Panc1 (cell line): ENCODE data around the gene TEAD2.

Source experiments
- POLR2AphosphoS5 ChIP-seq: IDR thresholded peaks from 2 replicates; pipeline ENCODE4 v1.6.1; 2012; ENCODE audit warnings: mild to moderate bottlenecking, low read depth, low read length, moderate library complexity
- TCF7L2 ChIP-seq: IDR thresholded peaks from 2 replicates; pipeline ENCODE4 v1.6.1; 2011; ENCODE audit warnings: mild to moderate bottlenecking, low read depth, low read length, inconsistent platforms
- TF ChIP-seq, protein P1 (sequence below): fragments of 450-650 bp; IDR thresholded peaks from 2 replicates; pipeline ENCODE4 v1.5.1; 2017; ENCODE audit warnings: mild to moderate bottlenecking
- TF ChIP-seq, protein P2 (sequence below), 2 experiments: IDR thresholded peaks; 2 replicates each; pipeline ENCODE4 v1.6.1; 2011 to 2012; ENCODE audit warnings: low read depth in 2 of 2, control low read depth in 1 of 2, low read length in 1 of 2, mild to moderate bottlenecking in 1 of 2, moderate library complexity in 1 of 2; ENCODE audit not compliant: insufficient read depth in 1 of 2

DNA sequence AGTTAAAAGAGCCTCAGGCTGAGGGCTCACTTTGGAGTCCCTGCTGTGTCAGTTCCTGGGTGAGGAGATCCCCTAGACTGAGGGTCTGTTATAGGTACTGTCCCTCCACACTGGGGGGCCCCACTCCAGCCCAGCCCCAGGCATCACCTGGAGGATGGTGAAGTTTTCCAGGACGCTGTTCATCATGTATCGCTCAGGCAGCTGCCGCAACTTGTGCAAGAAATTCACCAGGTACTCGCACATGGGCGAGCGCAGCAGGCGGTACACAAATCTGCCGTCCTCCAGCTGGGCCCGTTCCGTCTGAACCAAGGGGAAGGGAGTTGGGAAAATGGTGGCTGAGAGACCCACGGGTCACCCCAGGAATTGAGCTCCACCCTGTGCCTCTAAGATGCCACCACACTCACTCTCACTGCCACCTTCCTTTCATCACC lies 19.9 kb downstream of the TEAD2 start:
- TF ChIP-seq POLR2AphosphoS5: no peak
- TF ChIP-seq, protein P1, sequence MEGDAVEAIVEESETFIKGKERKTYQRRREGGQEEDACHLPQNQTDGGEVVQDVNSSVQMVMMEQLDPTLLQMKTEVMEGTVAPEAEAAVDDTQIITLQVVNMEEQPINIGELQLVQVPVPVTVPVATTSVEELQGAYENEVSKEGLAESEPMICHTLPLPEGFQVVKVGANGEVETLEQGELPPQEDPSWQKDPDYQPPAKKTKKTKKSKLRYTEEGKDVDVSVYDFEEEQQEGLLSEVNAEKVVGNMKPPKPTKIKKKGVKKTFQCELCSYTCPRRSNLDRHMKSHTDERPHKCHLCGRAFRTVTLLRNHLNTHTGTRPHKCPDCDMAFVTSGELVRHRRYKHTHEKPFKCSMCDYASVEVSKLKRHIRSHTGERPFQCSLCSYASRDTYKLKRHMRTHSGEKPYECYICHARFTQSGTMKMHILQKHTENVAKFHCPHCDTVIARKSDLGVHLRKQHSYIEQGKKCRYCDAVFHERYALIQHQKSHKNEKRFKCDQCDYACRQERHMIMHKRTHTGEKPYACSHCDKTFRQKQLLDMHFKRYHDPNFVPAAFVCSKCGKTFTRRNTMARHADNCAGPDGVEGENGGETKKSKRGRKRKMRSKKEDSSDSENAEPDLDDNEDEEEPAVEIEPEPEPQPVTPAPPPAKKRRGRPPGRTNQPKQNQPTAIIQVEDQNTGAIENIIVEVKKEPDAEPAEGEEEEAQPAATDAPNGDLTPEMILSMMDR: no peak
- TF ChIP-seq, protein P2, sequence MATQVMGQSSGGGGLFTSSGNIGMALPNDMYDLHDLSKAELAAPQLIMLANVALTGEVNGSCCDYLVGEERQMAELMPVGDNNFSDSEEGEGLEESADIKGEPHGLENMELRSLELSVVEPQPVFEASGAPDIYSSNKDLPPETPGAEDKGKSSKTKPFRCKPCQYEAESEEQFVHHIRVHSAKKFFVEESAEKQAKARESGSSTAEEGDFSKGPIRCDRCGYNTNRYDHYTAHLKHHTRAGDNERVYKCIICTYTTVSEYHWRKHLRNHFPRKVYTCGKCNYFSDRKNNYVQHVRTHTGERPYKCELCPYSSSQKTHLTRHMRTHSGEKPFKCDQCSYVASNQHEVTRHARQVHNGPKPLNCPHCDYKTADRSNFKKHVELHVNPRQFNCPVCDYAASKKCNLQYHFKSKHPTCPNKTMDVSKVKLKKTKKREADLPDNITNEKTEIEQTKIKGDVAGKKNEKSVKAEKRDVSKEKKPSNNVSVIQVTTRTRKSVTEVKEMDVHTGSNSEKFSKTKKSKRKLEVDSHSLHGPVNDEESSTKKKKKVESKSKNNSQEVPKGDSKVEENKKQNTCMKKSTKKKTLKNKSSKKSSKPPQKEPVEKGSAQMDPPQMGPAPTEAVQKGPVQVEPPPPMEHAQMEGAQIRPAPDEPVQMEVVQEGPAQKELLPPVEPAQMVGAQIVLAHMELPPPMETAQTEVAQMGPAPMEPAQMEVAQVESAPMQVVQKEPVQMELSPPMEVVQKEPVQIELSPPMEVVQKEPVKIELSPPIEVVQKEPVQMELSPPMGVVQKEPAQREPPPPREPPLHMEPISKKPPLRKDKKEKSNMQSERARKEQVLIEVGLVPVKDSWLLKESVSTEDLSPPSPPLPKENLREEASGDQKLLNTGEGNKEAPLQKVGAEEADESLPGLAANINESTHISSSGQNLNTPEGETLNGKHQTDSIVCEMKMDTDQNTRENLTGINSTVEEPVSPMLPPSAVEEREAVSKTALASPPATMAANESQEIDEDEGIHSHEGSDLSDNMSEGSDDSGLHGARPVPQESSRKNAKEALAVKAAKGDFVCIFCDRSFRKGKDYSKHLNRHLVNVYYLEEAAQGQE (IDR thresholded peaks at IDR 0.05; ENCODE audit: insufficient read depth in 1 of 2, low read depth in 2 of 2, low read length in 1 of 2): no peak
- no peak for TF ChIP-seq TCF7L2
